HepG2 (cell line): ENCODE data around the gene SYS1. TPM values are rescaled to one million over a fixed set of nuclear protein-coding genes. Genes with fewer than 3 reads are reported as not detected.
A peak's percentile ranks its signal among the peaks of the same experiment; 100 is the strongest.

Experiments
- CCDC6 ChIP-seq: sonication (generic); formaldehyde crosslinking; IDR thresholded peaks from 2 replicates; pipeline ENCODE4 v1.8.1; 2022; ENCODE audit warnings: mild to moderate bottlenecking, missing genetic modification reagents, moderate library complexity
- FOXP1 ChIP-seq, 2 experiments: fragments of 450-650 bp in 1 of 2; IDR thresholded peaks; 2 replicates each; pipeline ENCODE4 v1.6.1; 2017 to 2018; ENCODE audit warnings: antibody characterized with exemption in 1 of 2
- GABPA ChIP-seq, 2 experiments: IDR thresholded peaks; 2 replicates each; pipeline ENCODE4 v1.6.1; 2011 to 2016; ENCODE audit warnings: low read depth in 2 of 2, low read length in 1 of 2, missing biosample characterization in 1 of 2, missing genetic modification characterization in 1 of 2
- JUN ChIP-seq: sonication (generic); formaldehyde crosslinking; IDR thresholded peaks from 2 replicates; pipeline ENCODE4 v1.4.0; 2020; ENCODE audit warnings: mild to moderate bottlenecking, missing genetic modification reagents
- MXI1 ChIP-seq: IDR thresholded peaks from 3 replicates; pipeline ENCODE4 v1.6.1; 2012; ENCODE audit warnings: low read depth, low read length, inconsistent platforms, borderline replicate concordance
- NCOR1 ChIP-seq: fragments of 200-600 bp; sonication (generic); IDR thresholded peaks from 2 replicates; pipeline ENCODE4 v1.7.0; 2017; ENCODE audit warnings: antibody characterized with exemption, low read length, borderline replicate concordance
- NKX3-1 ChIP-seq: sonication (generic); formaldehyde crosslinking; IDR thresholded peaks from 2 replicates; pipeline ENCODE4 v1.5.0; 2020; ENCODE audit warnings: missing genetic modification reagents
- NR2F1 ChIP-seq, 2 experiments: fragments of 450-650 bp in 1 of 2; formaldehyde crosslinking in 1 of 2; IDR thresholded peaks; 2 replicates each; pipeline versions ENCODE4 v1.5.0 to v1.6.1; 2016 to 2020; ENCODE audit warnings: mild to moderate bottlenecking in 1 of 2, missing compliant biosample characterization in 1 of 2, missing genetic modification reagents in 1 of 2, moderate library complexity in 1 of 2
- RBM39 ChIP-seq: fragments of 200-400 bp; formaldehyde crosslinking; IDR thresholded peaks from one replicate; pipeline ENCODE4 v1.6.1; 2018; ENCODE audit warnings: antibody characterized with exemption, mild to moderate bottlenecking, low read depth, low read length; ENCODE audit not compliant: poor library complexity, severe bottlenecking
- SPEN ChIP-seq: sonication (generic); formaldehyde crosslinking; IDR thresholded peaks from 2 replicates; pipeline ENCODE4 v1.5.1; 2020; ENCODE audit warnings: low read depth, mild to moderate bottlenecking, missing genetic modification reagents
- ZBED4 ChIP-seq: sonication (generic); formaldehyde crosslinking; IDR thresholded peaks from 2 replicates; pipeline ENCODE4 v1.4.0; 2020; ENCODE audit warnings: missing genetic modification reagents, borderline replicate concordance
- ZFP62 ChIP-seq: sonication (generic); formaldehyde crosslinking; IDR thresholded peaks from 2 replicates; pipeline ENCODE4 v1.4.0; 2020; ENCODE audit warnings: missing genetic modification reagents
- ZGPAT ChIP-seq: IDR thresholded peaks from 2 replicates; pipeline ENCODE4 v1.6.1; 2016; ENCODE audit warnings: mild to moderate bottlenecking
- ZNF720 ChIP-seq: sonication (generic); formaldehyde crosslinking; IDR thresholded peaks from 2 replicates; pipeline ENCODE4 v1.4.0; 2020; ENCODE audit warnings: missing genetic modification reagents
- ZNF841 ChIP-seq: sonication (generic); formaldehyde crosslinking; IDR thresholded peaks from 2 replicates; pipeline ENCODE4 v1.8.1; 2023; ENCODE audit warnings: missing genetic modification reagents, borderline replicate concordance
- polyA plus RNA-seq, 8 experiments: library from polyadenylated mRNA; depleted of rRNA in 3 of 8; stranded (reverse) in 7 of 8; unstranded in 1 of 8; fragments of >200 nt; fragmentation: Illumina TruSeq in 4 of 8; extraction: Trizol in 4 of 8; gene quantifications; 2 replicates each; pipeline versions ENCODE4 v1.2.1 to v1.2.3, GENCODE V29; 2011 to 2016; ENCODE audit warnings: low read depth in 4 of 8, missing spikeins in 1 of 8, mixed read lengths in 1 of 8; ENCODE audit not compliant: insufficient read depth in 1 of 8
- total RNA-seq, 5 experiments: library from RNA; depleted of rRNA; stranded (reverse); fragments of >200 nt; fragmentation: Illumina TruSeq; extraction: Trizol; gene quantifications; 2 replicates each; pipeline ENCODE4 v1.2.3, GENCODE V29; 2016; ENCODE audit warnings: low read depth in 1 of 5
- TF ChIP-seq, protein P1 (sequence below): sonication (generic); formaldehyde crosslinking; IDR thresholded peaks from 2 replicates; pipeline ENCODE4 v1.4.0; 2020; ENCODE audit warnings: low read depth, missing genetic modification reagents

SYS1 gene
- total and polyA plus RNA-seq, 2 of the 13 experiments (the other 11 are each of a cell fraction or from before 2014, with no cell fraction given): 38.3 to 65.6 TPM

GRCh38 chr20:45359406-45360148 is 3.4 kb upstream of the SYS1 start (continued):
- TF ChIP-seq NKX3-1 (CRISPR knock-in tag) (peak; percentile 62; the same call in 1 of the 2 replicates), ZNF841 (CRISPR knock-in tag) (no peak), GABPA (IDR thresholded peaks at IDR 0.05; ENCODE audit: low read depth, low read length) (no peak), GABPA (CRISPR knock-in tag; IDR thresholded peaks at IDR 0.05; ENCODE audit: low read depth) (no peak), RBM39 (no peak), NCOR1 (no peak; the same call in 1 of the 2 replicates), ZGPAT (CRISPR knock-in tag) (peak; percentile 3), ZNF720 (no peak), NR2F1 (CRISPR knock-in tag; IDR thresholded peaks at IDR 0.05) (no peak; a peak in 1 of 4 replicates), MXI1 (no peak), SPEN (CRISPR knock-in tag) (no peak), JUN (CRISPR knock-in tag) (peak; percentile 88), CCDC6 (no peak), FOXP1 (IDR thresholded peaks at IDR 0.05) (no peak), FOXP1 (CRISPR knock-in tag; IDR thresholded peaks at IDR 0.05) (no peak), ZBED4 (CRISPR knock-in tag) (no peak), ZFP62 (CRISPR knock-in tag) (no peak)
- TF ChIP-seq, protein P1, sequence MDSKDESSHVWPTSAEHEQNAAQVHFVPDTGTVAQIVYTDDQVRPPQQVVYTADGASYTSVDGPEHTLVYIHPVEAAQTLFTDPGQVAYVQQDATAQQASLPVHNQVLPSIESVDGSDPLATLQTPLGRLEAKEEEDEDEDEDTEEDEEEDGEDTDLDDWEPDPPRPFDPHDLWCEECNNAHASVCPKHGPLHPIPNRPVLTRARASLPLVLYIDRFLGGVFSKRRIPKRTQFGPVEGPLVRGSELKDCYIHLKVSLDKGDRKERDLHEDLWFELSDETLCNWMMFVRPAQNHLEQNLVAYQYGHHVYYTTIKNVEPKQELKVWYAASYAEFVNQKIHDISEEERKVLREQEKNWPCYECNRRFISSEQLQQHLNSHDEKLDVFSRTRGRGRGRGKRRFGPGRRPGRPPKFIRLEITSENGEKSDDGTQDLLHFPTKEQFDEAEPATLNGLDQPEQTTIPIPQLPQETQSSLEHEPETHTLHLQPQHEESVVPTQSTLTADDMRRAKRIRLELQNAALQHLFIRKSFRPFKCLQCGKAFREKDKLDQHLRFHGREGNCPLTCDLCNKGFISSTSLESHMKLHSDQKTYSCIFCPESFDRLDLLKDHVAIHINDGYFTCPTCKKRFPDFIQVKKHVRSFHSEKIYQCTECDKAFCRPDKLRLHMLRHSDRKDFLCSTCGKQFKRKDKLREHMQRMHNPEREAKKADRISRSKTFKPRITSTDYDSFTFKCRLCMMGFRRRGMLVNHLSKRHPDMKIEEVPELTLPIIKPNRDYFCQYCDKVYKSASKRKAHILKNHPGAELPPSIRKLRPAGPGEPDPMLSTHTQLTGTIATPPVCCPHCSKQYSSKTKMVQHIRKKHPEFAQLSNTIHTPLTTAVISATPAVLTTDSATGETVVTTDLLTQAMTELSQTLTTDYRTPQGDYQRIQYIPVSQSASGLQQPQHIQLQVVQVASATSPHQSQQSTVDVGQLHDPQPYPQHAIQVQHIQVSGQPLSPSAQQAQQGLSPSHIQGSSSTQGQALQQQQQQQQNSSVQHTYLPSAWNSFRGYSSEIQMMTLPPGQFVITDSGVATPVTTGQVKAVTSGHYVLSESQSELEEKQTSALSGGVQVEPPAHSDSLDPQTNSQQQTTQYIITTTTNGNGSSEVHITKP (CRISPR knock-in tag): no peak
